IPS-NIHi11 (cell line): Measurements from ENCODE around the gene KIAA0825.

Experiments
- DNase-seq: peaks from one replicate; pipeline ENCODE4 v3.0.0; 2012; ENCODE audit warnings: mixed read lengths, low spot score

KIAA0825 gene

DNA sequence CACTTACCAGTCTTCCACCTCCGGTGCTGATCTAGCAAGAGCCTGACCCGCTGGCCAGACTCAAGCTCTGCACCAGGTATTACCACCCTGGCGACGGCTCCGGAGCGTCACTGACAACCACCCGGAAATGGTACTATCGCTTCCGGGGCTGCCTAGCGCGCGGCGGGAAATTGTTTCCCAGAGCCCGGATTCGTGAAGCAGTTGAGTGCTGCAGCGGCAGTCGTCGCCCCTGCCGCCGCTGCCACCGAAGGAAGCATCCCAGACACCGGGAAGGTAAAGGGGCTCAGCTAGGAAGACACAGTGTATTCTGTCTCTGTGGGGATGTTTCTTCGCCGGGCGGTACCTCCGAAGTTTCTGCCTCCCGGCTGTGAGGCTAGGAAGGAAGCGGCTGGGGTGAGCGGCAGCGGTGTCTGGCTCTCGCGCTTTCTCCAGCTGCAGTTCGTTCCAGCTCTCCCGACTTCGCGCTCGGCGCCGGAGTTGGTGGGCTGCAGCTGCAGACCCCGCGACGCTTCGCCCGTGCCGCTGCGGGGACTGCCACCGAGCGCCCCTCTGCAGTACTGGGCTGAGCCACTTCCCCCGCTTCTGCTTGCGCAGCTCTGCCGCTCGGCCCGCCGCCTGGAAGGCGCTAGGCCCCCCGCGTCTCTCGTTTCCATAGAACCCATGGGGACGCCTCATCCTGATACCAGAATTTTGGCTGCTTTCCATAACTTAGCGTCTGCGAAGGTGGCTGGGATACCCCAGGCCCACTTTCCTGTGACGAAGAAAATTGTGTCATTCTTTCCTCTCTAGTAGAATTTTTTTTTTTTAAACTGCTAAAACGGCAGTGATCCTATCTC, at the start of gene KIAA0825, which contains the start of gene SLF1:
KIAA0825 (minus strand) TSS at position 112 of the 836 bp plus-strand sequence. CDS start 81,478 bp downstream, outside the sequence.
SLF1 (plus strand) TSS at position 177 of the 836 bp plus-strand sequence. CDS start 10,142 bp downstream, outside the sequence.
- DNase-seq: peak; percentile 89

DNA sequence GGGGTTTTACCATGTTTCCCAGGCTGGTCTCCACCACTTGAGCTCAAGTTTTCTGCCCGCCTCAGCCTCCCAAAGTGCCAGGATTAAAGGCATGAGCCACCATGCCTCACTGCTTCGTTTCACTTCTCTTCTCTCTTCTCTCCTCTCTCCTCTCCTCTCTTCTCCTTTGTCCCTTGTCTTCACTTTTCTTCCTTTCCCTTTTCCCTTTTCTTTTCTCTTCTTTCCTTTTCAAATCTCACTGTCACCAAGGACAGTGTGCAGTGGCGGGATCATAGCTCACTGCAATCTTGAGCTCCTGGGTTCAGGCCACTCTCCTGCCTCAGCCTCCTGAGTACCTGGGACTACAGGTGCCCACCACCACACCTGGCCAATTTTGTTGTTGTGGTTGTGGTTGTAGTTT, 49.5 kb upstream of the KIAA0825 start:
- DNase-seq: no peak

GRCh38 chr5:94661086-94661485, 42.7 kb upstream of the KIAA0825 start:
- DNase-seq: no peak

DNA sequence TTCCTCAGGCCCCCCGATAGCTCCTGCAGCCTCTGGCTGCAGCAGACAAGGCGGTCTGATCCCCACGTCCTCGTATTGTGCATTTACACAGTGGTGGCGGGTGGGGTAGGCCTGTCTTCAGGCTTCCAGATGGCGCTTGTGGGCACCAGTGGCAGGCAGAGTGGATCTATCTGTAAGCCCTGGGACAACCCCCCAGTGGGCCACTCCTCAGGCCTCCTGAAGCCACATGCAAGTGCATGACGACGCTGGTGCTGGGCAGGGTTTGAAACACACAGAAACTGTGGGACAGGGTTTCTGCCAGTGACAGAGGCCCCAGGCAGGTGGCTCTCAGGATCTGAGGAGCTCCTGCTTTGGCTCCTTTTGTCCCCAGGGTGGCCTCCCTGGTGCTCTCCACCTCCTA, 42.1 kb upstream of the KIAA0825 start:
- DNase-seq: no peak

DNA sequence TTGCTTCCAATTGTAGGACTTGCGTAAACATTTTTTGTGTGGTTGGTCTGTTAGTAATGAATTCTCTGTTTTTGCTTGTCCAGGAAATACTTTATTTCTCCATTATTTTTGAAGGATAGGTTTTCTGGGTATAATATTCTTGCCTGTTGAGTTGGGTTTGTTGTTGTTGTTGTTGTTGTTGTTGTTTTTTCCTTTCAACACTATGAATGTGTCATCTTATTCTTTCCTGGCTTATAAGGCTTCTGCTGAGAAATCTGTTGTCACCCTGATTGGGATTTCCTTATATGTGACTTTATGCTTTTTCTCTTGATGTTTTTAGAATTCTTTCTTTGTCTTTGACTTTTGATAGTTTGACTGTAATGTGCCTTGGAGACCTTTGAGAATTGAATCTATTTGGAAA, 39.9 kb upstream of the KIAA0825 start:
- DNase-seq: no peak

GRCh38 chr5:94649874-94650273, 31.5 kb upstream of the KIAA0825 start:
- no peak for DNase-seq

- DNase-seq: no peak
These were observed 28.4 kb upstream of the KIAA0825 start for GRCh38 chr5:94646758-94647157.

- no peak for DNase-seq
These were observed 26.6 kb upstream of the KIAA0825 start for GRCh38 chr5:94645053-94645452.

DNA sequence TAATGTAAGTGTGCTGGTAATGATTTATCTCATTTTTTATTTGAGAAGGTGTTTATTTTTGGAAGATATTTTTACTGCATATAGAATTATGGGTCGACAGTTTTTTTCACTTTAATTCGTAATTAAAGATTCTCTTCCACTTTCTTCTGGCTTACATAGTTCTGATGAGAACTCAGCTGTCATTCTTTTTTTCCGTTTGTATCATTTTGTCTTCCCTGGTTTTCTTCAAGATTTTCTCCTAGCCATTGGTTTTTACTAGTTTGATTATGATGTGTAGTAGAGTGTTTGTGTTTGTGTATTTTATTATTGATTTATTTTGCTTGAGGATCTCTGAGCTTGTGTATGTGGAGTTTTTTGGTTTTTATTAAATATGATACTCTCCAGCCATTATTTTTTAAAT, 21.8 kb upstream of the KIAA0825 start:
- no peak for DNase-seq

- DNase-seq: no peak
These were observed 13.6 kb upstream of the KIAA0825 start for GRCh38 chr5:94632024-94632423.

GRCh38 chr5:94627191-94627590, 8.8 kb upstream of the KIAA0825 start:
- no peak for DNase-seq

DNA sequence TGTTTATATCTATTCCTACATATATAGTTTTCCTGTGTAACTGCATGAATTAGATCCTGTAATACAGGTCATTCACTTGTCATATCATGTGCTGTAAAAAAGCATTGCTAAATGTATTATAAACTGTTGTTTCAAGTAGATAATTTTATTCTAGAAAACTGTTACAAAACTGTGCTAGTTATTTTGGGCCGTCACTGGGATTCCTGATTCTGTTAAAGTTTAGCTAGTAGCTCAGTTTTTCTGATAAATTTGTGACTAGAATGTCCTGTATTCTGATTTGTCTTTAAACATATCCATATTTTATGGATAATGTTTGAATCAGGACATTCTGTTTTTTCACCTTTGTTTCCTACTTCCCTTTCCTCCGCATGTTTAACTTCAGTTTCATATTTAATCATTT, 5.5 kb upstream of the KIAA0825 start:
- no peak for DNase-seq

DNA sequence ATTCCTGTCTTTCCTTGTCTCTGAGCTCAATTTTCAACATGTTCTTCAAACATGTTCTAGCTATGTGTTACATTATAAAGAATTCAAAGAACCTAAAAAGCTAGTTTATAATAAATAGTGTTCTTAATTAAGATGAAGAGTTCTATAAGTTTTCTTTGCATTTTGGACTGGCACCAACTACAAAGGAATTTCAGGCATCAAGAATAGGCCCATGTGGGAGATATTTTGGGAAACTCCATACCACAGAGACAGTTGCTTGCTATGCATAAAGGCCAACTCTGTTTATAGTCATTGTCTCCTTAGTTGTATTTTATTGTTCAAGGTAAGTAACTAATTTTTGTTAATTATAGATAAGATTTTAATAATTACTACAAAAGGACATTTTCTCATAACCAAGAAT, 4.6 kb upstream of the KIAA0825 start:
- no peak for DNase-seq

GRCh38 chr5:94621763-94622162, 3.4 kb upstream of the KIAA0825 start:
- no peak for DNase-seq

DNA sequence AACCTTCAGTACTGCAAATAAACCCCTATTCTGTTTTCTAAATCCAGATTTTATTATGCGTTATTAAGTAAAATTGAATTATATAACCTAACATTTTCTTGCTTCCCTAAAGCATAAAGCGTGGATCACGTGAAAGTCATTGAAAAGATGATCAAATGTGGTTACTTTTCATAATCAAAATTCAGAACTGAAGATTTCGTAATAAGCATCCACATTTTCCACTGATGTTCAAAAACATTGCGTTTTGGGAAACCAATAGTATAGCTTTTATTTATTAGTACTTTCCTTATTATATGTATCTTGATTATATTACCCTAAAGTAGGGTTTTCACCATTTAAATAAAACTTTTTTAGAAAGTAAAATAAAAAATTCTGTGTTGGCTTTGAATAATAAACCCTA, 1.9 kb upstream of the KIAA0825 start:
- no peak for DNase-seq

- DNase-seq: peak; percentile 33
These were observed 343 bp downstream of the KIAA0825 start for GRCh38 chr5:94618029-94618492.

DNA sequence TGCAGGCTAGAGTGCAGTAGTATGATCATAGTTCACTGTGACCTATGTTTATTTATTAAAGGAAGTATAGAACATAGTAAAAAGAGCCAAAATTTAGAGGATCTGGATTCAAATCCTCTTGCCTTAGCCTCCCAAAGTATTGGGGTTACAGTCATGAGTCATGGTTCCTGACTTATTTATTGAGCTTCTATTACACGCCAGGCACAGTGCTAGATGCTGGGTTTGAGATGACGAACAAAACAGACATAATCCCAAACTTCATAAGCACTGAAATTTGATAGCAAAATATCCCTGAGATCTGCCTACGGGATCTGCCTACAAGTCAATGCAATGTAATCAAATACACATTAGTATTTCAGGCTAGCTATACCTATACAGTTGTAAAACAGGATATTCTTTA, 2.5 kb downstream of the KIAA0825 start:
- no peak for DNase-seq

- DNase-seq: no peak
These were observed 4.1 kb downstream of the KIAA0825 start for GRCh38 chr5:94614156-94614805.

DNA sequence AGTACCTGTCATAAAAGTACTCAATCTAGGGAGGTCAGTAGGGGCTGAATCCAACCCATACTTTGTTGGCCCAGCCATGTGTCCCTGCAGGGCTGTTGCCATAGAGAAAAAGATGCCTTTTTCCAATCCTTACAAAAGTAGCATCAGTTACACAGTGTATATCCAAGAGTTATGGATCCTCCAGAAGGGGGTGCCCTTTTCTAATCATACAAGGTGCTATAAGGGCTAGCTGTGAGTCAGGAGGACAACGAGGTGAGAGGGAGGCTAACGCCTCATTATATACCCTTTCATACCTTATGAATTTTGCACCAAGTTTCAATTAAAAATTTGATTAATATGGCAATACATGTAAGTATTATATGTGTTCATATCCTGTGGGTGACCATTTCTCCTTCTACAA, 4.8 kb downstream of the KIAA0825 start:
- peak; percentile 24 for DNase-seq

GRCh38 chr5:94595281-94595840, 23.0 kb downstream of the KIAA0825 start:
- DNase-seq: no peak

GRCh38 chr5:94577466-94578245, 40.7 kb downstream of the KIAA0825 start:
- no peak for DNase-seq

GRCh38 chr5:94575196-94575595, 43.2 kb downstream of the KIAA0825 start:
- no peak for DNase-seq
